GM18502 (cell line): ENCODE results near the gene MRPL3.

Source experiments
- ATAC-seq: cut with Tn5 transposase; IDR thresholded peaks from one replicate; pipeline ENCODE4 v1.9.1; 2021; ENCODE audit warnings: mild to moderate bottlenecking; ENCODE audit not compliant: unreplicated experiment, poor library complexity

The MRPL3 gene

GRCh38 chr3:131421957-131422498 is 80.7 kb downstream of the MRPL3 start:
- no peak for ATAC-seq

DNA sequence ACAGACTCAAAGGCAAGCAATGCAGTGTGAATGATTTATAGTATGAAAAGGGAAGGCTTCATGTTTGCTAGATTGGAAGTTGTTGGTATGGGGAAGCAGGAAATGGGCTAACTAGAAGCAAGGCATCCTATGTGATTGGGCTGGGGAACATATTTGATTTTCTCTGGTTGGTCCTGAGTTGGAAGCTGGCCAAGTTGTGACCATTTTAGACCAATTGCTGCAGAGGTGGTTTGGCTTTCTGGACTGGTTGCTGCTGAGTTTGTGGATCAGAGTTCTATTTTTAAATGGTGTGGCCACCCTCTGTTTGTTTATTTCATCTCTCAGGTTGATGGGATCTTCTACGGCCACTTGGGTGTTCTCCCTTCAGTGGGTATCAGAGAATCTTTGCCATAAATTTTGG is 81.5 kb downstream of the MRPL3 start:
- ATAC-seq, result no peak

- ATAC-seq, result no peak
Observed at GRCh38 chr3:131417751-131418150, 85.0 kb downstream of the MRPL3 start.
